Fibroblast of villous mesenchyme (primary cell): ENCODE results near the gene FRY. TPM values are rescaled to one million over a fixed set of nuclear protein-coding genes. Genes with fewer than 3 reads are reported as not detected.

ENCODE experiments used
- DNase-seq: peaks from one replicate; pipeline ENCODE4 v3.0.0-alpha.2; 2010; ENCODE audit warnings: low read depth
- H3K4me3 ChIP-seq: 2 replicates; pipeline ENCODE4 v1.5.1; 2011; ENCODE audit warnings: low read depth, mild to moderate bottlenecking, low read length
- total RNA-seq: library from RNA; depleted of rRNA; stranded (reverse); fragments of >200 nt; gene quantifications from 2 replicates; pipeline ENCODE4 v1.2.3, GENCODE V29; 2012
- TF ChIP-seq, protein P1 (sequence below): IDR thresholded peaks from 2 replicates; pipeline ENCODE4 v1.5.1; 2012; ENCODE audit warnings: low read depth, mild to moderate bottlenecking, low read length; ENCODE audit not compliant: insufficient read depth

The FRY gene
- total RNA-seq, 1 donor = 27.2 TPM

DNA sequence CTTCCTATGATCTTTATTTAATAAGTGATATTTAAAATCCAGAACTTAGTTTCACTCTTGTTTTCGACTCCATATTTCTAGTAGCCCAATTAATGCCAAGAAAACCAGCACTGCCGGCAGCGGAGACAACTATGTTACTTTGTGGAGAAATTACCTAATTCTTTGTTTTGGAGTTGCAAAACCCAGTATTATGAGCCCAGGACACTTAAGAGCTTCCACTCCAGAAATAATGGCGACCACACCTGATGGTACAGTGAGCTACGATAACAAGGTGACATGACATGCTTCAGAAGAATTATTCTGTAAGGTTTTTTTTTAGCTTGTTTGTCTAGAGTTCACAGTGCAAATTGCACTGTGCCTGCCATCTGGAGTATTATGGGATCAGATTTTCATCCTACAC is 147.2 kb downstream of the FRY start:
- DNase-seq = no peak
- H3K4me3 ChIP-seq = no peak overlapping the region
- TF ChIP-seq, protein P1, sequence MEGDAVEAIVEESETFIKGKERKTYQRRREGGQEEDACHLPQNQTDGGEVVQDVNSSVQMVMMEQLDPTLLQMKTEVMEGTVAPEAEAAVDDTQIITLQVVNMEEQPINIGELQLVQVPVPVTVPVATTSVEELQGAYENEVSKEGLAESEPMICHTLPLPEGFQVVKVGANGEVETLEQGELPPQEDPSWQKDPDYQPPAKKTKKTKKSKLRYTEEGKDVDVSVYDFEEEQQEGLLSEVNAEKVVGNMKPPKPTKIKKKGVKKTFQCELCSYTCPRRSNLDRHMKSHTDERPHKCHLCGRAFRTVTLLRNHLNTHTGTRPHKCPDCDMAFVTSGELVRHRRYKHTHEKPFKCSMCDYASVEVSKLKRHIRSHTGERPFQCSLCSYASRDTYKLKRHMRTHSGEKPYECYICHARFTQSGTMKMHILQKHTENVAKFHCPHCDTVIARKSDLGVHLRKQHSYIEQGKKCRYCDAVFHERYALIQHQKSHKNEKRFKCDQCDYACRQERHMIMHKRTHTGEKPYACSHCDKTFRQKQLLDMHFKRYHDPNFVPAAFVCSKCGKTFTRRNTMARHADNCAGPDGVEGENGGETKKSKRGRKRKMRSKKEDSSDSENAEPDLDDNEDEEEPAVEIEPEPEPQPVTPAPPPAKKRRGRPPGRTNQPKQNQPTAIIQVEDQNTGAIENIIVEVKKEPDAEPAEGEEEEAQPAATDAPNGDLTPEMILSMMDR = no peak

DNA sequence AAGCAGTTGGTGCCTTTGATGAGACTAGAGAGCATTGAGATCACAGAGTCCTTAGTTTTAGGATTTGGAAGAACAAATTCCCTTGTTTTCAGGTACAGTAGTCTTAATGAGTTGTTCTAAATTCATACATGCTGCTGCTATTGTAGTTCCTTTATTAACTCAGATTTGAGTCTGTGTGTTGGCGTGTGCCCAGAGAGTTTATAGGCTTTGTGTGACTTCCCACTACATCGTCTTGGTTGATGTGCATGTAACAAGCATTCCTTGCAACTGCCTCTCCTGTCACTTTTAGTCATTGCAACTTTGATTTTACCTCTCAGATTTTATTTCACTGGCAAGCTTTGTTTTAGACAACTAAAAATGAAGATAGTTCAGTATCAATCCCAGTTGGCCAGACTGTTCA is 148.1 kb downstream of the FRY start:
- TF ChIP-seq, protein P1 = no peak
- DNase-seq = no peak
- no peak overlapping the region for H3K4me3 ChIP-seq

DNA sequence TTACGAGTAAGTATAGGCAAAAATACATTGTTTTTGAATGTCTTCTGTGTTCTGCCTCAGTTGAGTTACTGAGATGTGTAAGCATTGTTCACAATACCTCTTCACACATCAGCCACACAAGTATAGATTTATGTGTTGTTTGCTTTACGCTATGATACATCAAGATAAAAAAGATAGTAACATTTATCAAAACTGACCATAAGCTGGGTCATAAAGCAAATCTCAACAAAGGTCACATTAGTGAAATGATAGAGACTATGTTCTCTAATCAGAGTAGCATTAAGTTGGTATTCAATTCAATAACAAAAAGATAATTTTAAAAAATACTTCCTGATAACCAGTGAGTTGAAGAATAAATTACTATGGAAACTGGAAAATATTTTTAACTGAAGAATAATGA is 156.1 kb downstream of the FRY start:
- peak; percentile 71 for DNase-seq
- H3K4me3 ChIP-seq = no peak overlapping the region

DNA sequence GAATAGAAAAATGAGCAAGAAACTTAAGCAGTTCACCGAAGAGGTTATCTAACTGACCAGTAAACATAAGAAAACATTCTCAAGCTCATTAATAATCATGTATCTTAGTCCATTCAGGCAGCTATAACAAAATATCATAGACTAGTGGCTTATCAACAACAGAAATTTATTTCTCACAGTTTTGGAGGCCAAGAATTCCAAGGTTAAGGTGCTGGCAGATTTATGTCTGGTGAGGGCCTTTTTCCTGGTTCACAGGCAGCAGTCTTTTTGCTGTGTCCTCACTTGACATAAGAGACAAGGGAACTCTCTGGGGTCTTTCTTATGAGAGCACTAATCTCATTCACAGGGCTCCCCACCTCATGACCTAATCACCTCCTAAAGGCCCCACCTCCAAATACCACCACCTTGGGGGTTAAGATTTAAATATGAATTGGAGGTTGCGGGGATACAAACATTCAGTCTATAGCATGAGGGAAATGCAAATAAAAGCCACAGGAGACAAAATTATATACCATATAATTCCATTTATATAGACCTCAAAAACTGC is 160.0 kb downstream of the FRY start:
- TF ChIP-seq, protein P1 = no peak
- DNase-seq = peak; percentile 68
- H3K4me3 ChIP-seq = no peak overlapping the region

More for the DNA sequence above, 156.1 kb downstream of the FRY start:
- TF ChIP-seq, protein P1 = no peak

DNA sequence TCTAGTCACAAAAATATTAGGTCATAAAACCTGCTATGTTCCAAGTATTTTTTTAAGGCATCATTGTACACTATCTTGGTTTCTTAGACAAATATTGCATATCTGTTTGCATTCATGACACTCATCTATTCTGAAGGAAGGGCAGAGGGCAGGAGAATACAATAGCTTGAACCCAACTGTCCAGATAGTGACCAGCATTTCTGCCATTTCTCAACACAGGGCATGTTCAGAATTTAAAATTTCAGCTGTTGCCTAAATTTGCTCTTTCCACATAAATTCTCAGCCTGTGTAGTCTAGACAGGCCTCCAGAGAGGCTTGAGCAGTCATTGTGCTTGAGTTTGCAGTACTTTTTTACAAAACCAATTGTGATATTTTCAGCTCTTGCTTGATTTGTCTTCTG is 164.1 kb downstream of the FRY start:
- no peak overlapping the region for H3K4me3 ChIP-seq
- TF ChIP-seq, protein P1 = no peak
- no peak for DNase-seq

DNA sequence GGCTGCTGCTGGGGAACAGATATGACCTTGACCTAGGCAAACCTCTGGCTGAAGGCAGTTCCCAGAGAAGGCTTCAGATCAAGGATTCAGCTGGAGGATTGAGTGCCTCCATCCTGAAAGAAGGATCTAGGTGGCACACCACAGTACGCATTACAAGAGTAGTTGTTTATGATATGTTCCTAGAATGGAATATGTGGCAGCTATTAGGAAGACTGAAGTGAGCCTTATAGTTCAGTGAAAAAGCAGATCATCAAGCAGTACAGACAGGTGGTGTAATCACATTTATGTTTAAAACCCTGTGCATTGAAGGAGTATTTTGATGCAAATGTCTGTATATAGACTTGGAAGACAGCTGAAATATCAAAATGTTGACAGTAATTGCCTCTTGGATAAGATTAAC is 167.6 kb downstream of the FRY start:
- TF ChIP-seq, protein P1 = no peak
- DNase-seq = no peak
- no peak overlapping the region for H3K4me3 ChIP-seq

DNA sequence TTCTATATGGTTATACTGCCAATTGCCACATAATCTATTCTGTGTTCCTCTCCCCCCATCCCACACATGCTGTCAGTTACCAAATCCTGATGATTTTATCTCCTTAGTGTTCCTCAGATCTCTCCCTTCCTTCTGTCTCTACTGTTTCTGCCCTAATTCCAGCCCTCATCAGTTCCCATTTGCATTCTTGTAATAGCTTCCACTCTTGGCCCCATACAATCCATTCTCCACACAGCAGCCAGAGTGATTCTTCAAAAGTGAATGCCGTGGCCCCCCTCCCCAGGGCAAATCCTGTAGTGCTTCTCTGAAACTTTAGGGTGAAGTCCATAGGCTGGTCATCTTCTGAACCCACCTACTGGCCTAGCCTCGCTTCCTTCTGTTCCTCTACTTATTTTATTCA is 169.2 kb downstream of the FRY start:
- no peak for DNase-seq
- TF ChIP-seq, protein P1 = no peak
- no peak overlapping the region for H3K4me3 ChIP-seq
